HG02588 (cell line): Measurements from ENCODE around the gene NUDT21.
"Not testable (repeated sequence)": the region's sequence is repeated elsewhere in the genome, so short reads cannot be mapped to it uniquely, and the experiment has no call there.

Experiments used
- ATAC-seq: cut with Tn5 transposase; IDR thresholded peaks from one replicate; pipeline ENCODE4 v1.9.1; 2021; ENCODE audit warnings: mild to moderate bottlenecking, moderate library complexity; ENCODE audit not compliant: unreplicated experiment

NUDT21 gene

DNA sequence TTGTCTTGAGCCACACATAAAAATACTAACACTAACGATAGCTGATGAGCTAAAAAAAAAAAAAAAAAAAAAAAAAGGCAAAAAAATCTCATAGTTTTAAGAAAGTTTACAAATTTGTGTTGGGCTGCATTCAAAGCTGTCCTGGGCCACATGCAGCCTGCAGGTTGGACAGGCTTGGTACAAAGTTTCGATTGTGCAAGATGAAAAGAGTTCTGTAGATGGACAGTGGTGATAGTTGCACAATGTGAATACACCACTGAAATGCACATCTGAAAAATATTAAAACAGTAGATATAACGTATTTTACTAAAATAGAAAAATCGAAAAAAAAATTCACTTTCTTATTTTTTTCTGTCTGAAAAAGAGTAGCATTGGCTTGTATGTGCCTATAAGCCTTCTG is 68.7 kb downstream of the NUDT21 start:
- no peak for ATAC-seq

DNA sequence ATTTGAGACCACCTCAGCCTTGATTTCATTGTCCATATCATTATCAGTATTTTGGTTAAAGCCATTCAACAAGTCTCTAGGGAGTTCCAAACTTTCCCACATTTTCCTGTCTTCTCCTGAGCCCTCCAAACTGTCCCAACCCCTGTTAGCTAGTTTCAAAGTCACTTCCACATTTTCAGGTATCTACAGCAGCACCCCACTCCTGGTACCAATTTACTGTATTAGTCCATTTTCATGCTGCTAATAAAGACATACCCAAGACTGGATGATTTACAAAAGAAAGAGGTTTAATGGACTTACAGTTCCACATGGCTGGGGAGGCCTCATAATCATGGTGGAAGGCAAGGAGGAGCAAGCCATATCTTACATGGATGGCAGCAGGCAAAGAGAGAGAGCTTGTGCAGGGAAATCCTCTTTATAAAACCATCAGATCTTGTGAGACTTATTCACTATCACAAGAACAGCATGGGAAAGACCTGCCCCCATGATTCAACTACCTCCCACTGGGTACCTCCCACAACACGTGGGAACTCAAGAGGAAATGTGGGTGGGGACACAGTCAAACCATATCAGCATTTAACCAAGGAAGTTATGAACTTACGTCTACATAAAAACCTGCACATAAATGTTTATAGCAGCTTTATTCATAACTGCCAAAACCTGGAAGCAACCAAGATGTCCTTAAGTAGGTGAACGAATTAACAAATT is 70.2 kb downstream of the NUDT21 start:
- ATAC-seq: not testable (repeated sequence)
